ENCODE data around the gene PPM1A.

Gene PPM1A

DNA sequence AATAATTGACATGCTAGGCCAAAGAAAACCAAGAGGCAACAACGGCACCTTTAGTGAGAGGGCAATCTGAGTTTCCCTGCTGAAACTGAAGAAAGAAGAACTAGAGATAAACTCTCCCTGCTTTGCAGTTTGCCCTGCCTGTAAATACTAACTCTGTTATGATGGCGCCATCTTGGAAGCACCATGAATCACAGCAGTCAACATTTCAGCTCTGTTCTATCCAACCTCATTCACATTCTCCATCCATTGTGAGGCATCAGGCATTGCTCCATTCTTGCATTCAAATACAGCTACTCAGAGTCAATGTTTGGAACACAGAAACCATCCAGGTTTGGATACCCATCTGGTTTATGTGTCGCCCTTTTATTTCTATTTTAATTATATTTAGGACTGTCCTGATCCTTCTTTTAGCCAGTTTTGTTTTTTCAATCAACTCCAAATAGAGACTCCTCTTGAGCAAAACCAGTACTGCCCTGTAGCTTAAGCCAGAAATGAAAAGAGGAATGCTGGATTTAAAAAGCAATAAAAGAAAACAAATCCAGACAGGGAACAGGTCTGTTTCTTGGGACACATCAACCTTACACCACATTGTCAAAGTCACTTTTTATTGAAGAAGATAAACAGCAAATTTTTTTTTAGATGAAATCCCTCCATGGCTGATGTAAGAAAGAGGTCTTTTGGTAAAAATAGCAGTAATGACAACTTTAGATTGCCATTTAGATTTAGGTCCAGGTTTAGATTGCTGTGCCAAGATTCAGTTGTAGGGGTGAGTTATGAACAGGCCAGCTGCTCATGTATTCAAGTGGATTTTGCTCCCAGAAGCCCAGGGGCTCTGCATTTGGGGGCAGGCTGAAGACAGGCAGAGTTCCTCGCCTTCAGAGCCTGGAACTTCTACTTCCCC is 33.3 kb upstream of the PPM1A start:
- FAIRE-seq = no peak
- no peak for DNase-seq (ENCODE audit: insufficient read length, low spot score)
- TF ChIP-seq, protein P1, sequence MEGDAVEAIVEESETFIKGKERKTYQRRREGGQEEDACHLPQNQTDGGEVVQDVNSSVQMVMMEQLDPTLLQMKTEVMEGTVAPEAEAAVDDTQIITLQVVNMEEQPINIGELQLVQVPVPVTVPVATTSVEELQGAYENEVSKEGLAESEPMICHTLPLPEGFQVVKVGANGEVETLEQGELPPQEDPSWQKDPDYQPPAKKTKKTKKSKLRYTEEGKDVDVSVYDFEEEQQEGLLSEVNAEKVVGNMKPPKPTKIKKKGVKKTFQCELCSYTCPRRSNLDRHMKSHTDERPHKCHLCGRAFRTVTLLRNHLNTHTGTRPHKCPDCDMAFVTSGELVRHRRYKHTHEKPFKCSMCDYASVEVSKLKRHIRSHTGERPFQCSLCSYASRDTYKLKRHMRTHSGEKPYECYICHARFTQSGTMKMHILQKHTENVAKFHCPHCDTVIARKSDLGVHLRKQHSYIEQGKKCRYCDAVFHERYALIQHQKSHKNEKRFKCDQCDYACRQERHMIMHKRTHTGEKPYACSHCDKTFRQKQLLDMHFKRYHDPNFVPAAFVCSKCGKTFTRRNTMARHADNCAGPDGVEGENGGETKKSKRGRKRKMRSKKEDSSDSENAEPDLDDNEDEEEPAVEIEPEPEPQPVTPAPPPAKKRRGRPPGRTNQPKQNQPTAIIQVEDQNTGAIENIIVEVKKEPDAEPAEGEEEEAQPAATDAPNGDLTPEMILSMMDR (IDR thresholded peaks at IDR 0.05; ENCODE audit: insufficient read depth, missing control alignments) = no peak

DNA sequence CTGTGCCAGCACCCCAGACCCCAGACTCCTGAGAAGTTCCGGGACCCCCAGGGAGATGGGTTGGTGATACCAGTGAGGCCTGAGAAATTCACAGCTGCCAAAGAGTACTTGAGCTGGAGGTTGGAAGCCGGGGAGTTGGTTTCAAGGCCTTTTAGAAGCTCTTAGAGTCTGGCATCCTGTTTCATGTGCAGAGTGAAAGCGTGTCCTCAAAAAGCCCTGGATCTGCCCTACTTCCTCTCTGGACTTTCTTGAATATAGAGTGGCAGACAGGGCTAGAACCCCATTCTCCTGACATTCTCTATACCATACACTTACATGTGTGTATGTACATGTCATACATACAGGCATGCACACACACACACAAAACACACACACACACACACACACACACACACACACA is 31.3 kb upstream of the PPM1A start:
- no peak for FAIRE-seq

DNA sequence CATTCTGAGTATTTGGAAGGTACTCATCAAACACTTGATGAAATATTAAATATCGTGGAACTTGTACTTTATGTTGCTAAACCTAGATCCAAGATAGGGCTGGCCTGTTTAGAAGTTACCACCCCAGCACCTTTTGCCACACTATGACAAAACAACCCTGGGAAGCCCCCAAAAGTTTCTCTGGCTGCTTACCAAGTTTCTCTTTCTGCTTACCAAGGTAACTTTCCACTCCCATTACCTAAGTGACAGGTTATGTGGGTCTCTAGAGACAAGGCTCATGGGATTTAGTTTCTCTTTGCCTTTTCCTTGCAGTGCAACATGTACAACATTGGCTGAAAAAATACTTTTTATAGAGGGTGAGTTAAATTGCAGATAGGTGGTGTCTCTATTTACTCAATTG is 28.9 kb upstream of the PPM1A start:
- TF ChIP-seq, protein P1 (IDR thresholded peaks at IDR 0.05; ENCODE audit: insufficient read depth, missing control alignments) = no peak
- DNase-seq (ENCODE audit: insufficient read length, low spot score) (no peak), FAIRE-seq (no peak)

More for the DNA sequence above, 31.3 kb upstream of the PPM1A start:
- no peak for DNase-seq (ENCODE audit: insufficient read length, low spot score)
- TF ChIP-seq, protein P1 (IDR thresholded peaks at IDR 0.05; ENCODE audit: insufficient read depth, missing control alignments) = no peak

DNA sequence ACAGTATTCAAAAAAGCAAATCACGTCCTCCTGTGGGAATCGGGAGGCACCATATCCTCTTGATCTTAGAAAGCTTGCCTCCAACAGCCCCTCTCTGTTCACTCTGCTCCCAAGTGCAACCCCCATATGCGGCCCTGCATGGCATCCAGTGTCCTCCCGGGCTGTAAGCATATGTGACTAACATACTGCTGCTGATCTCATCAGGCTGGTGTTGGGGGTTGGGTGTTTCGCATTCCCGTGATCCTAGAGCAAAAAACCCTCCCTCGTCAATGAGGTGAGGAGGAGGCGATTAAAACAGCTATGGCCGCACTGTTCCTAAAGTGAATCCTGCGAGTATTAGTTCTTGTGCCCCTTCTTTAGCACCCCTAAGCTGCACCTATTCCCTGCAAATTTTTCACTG is 28.1 kb upstream of the PPM1A start:
- no peak for DNase-seq (ENCODE audit: insufficient read length, low spot score)
- no peak for FAIRE-seq
- TF ChIP-seq, protein P1 (IDR thresholded peaks at IDR 0.05; ENCODE audit: insufficient read depth, missing control alignments) = no peak

DNA sequence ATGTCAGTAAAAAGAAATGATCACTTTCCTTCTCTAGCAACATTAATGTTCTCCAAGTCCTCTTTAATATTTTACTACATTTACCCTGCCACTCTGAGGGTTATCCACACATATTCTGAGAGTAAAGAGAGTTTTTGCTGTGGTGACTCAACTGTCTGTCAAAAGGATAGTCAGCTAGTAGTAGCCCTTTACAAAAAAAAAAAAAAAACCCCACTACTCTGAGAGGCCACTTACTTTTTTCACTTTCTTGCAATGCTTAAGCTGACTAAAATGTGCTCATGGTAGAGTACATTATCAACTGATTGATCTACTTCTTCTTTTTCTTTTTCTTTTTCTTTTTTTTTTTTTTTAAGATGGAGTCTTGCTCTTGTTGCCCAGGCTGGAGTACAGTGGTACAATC is 27.6 kb upstream of the PPM1A start:
- FAIRE-seq (no peak), DNase-seq (ENCODE audit: insufficient read length, low spot score) (no peak)
- TF ChIP-seq, protein P1 (IDR thresholded peaks at IDR 0.05; ENCODE audit: insufficient read depth, missing control alignments) = no peak

DNA sequence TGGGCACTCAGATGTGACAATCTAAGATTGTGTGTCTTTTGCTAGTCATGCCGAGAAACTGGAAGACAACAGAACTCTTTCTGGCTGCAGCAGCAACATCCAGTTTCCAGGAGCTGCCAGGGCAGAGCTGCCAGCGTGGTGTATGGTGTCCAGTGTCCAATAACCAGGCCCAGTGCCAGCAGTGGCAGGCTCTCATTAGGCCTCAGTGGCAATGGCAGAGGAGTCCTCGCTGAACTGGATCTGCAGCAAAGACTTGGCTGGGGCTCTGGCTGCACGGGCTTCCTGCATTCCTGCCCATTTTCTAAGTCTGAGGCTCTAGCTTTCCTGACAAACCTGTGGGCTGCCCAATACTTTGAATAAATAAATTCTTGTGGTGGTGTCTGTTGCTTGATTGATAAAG is 26.2 kb upstream of the PPM1A start:
- DNase-seq (ENCODE audit: insufficient read length, low spot score) (no peak), FAIRE-seq (no peak)
- TF ChIP-seq, protein P1 (IDR thresholded peaks at IDR 0.05; ENCODE audit: insufficient read depth, missing control alignments) = no peak

DNA sequence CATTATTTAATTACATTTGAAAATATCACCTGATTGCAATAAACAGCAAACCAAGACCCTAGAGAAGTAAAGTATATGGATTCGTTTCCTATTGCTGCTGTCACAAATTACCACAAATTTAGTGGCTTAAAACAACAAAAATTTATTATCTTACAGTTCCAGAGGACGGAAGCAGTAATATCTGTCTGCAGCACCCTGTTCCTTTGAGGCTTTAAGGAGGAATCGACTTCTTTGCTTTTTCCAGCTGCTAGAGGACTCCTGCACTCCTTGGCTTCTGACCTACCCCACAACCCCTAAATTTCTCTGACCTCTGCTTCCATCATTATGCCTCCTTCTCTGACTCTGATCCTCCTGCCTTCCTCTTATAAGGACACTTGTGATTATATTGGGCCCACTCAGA is 23.8 kb upstream of the PPM1A start:
- no peak for DNase-seq (ENCODE audit: insufficient read length, low spot score)
- FAIRE-seq = no peak
- TF ChIP-seq, protein P1 (IDR thresholded peaks at IDR 0.05; ENCODE audit: insufficient read depth, missing control alignments) = no peak

All from D721Med (cell line).